GM19043 (cell line): ENCODE data around the gene OR1F1.
"Not testable (repeated sequence)": the region's sequence is repeated elsewhere in the genome, so short reads cannot be mapped to it uniquely, and the experiment has no call there.

Experiments used
- ATAC-seq: cut with Tn5 transposase; IDR thresholded peaks from one replicate; pipeline ENCODE4 v1.9.1; 2021; ENCODE audit warnings: low read depth; ENCODE audit not compliant: unreplicated experiment

OR1F1 gene

GRCh38 chr16:3195975-3196374, 8.0 kb downstream of the OR1F1 start:
- no peak for ATAC-seq

- not testable (repeated sequence) for ATAC-seq
These were observed 9.8 kb downstream of the OR1F1 start for GRCh38 chr16:3197694-3198333.

- no peak for ATAC-seq
These were observed 10.5 kb downstream of the OR1F1 start for GRCh38 chr16:3198334-3199072.

GRCh38 chr16:3202903-3203539, 15.0 kb downstream of the OR1F1 start:
- no peak for ATAC-seq

GRCh38 chr16:3205939-3206338, 17.9 kb downstream of the OR1F1 start:
- ATAC-seq = not testable (repeated sequence)

- ATAC-seq = no peak
These were observed 19.3 kb downstream of the OR1F1 start for GRCh38 chr16:3207086-3207953.

- no peak for ATAC-seq
These were observed 24.0 kb downstream of the OR1F1 start for GRCh38 chr16:3212006-3212405.

- no peak for ATAC-seq
These were observed 24.6 kb downstream of the OR1F1 start for GRCh38 chr16:3212567-3212966.

GRCh38 chr16:3214904-3215600, 27.0 kb downstream of the OR1F1 start:
- no peak for ATAC-seq

- ATAC-seq = no peak
These were observed 27.7 kb downstream of the OR1F1 start for GRCh38 chr16:3215601-3216262.

- no peak for ATAC-seq
These were observed 28.2 kb downstream of the OR1F1 start for GRCh38 chr16:3216263-3216640.

GRCh38 chr16:3220839-3221238, 32.8 kb downstream of the OR1F1 start:
- no peak for ATAC-seq

- no peak for ATAC-seq
These were observed 36.0 kb downstream of the OR1F1 start for GRCh38 chr16:3223913-3224515.

- no peak for ATAC-seq
These were observed 46.5 kb downstream of the OR1F1 start for GRCh38 chr16:3234543-3234856.

GRCh38 chr16:3234857-3235561, 47.0 kb downstream of the OR1F1 start, which contains the start of gene ZNF200:
Gene ZNF200 (minus strand): TSS chr16:3235158. CDS start chr16:3233755, 1,403 bp downstream.
- ATAC-seq = peak; percentile 85

GRCh38 chr16:3235856-3236669, 48.1 kb downstream of the OR1F1 start:
- ATAC-seq = no peak

- no peak for ATAC-seq
These were observed 53.8 kb downstream of the OR1F1 start for GRCh38 chr16:3241761-3242160.

- ATAC-seq = no peak
These were observed 54.7 kb downstream of the OR1F1 start for GRCh38 chr16:3242709-3243108.
